ENCODE data around the gene CA7.

Gene CA7

GRCh38 chr16:66830422-66831404 lies 13.5 kb upstream of the CA7 start, which contains the start of gene NAE1:
TSS of gene NAE1 (minus strand) at chr16:66830976. CDS start at chr16:66830899, 77 bp downstream.
- H3K36me3 ChIP-seq (ENCODE audit: control insufficient read depth, insufficient read depth, low read length) = 0 out of 2 replicates have a peak, but pooled peaks cover 2% of the 10 kb centered on the region
- WGBS (ENCODE audit: insufficient coverage, insufficient read length) = no CpG with 5 or more reads among the region's 84 CpGs
- no peaks in the 10 kb centered on the region for H3K9me3 ChIP-seq (ENCODE audit: control insufficient read depth, insufficient read depth, low read length)
- H3K4me1 ChIP-seq (ENCODE audit: control insufficient read depth, insufficient read depth, low read length) = peaks cover 1% of the 10 kb centered on the region; the same call in 1 of the 2 replicates
- peak within 1 kb of the TSS; percentile 78; the same call in 1 of the 2 replicates for H3K4me3 ChIP-seq (ENCODE audit: low read length)
- peak; percentile 89 for DNase-seq (ENCODE audit: low read depth, low spot score)
- no peak within 1 kb of the TSS for H3K27ac ChIP-seq (ENCODE audit: low read length)
- H3K27me3 ChIP-seq (ENCODE audit: control insufficient read depth, insufficient read depth, low read length) = no peaks in the 10 kb centered on the region

- Histone ChIP-seq H3K36me3 (ENCODE audit: control insufficient read depth, insufficient read depth, low read length) (0 out of 2 replicates have a peak, but pooled peaks cover 2% of the 10 kb centered on the region), H3K27ac (ENCODE audit: low read length) (no peak overlapping the region), H3K4me1 (ENCODE audit: control insufficient read depth, insufficient read depth, low read length) (peaks cover 1% of the 10 kb centered on the region; the same call in 1 of the 2 replicates), H3K27me3 (ENCODE audit: control insufficient read depth, insufficient read depth, low read length) (no peaks in the 10 kb centered on the region), H3K4me3 (ENCODE audit: low read length) (no peak overlapping the region), H3K9me3 (ENCODE audit: control insufficient read depth, insufficient read depth, low read length) (no peaks in the 10 kb centered on the region)
- DNase-seq (ENCODE audit: low read depth, low spot score) = no peak
- no CpG with 5 or more reads among the region's 3 CpGs for WGBS (ENCODE audit: insufficient coverage, insufficient read length)
These were observed 12.0 kb upstream of the CA7 start for GRCh38 chr16:66832190-66832589.

- DNase-seq (ENCODE audit: low read depth, low spot score) = no peak
- no peaks in the 10 kb centered on the region for H3K9me3 ChIP-seq (ENCODE audit: control insufficient read depth, insufficient read depth, low read length)
These were observed 11.4 kb upstream of the CA7 start for GRCh38 chr16:66832661-66833305.

GRCh38 chr16:66834746-66835145 lies 9.5 kb upstream of the CA7 start:
- Histone ChIP-seq H3K9me3 (ENCODE audit: control insufficient read depth, insufficient read depth, low read length) (no peaks in the 10 kb centered on the region), H3K27ac (ENCODE audit: low read length) (no peak overlapping the region), H3K4me1 (ENCODE audit: control insufficient read depth, insufficient read depth, low read length) (no peaks in the 10 kb centered on the region), H3K4me3 (ENCODE audit: low read length) (no peak overlapping the region), H3K36me3 (ENCODE audit: control insufficient read depth, insufficient read depth, low read length) (no peaks in the 10 kb centered on the region), H3K27me3 (ENCODE audit: control insufficient read depth, insufficient read depth, low read length) (no peaks in the 10 kb centered on the region)
- no peak for DNase-seq (ENCODE audit: low read depth, low spot score)
- no CpG with 5 or more reads among the region's 5 CpGs for WGBS (ENCODE audit: insufficient coverage, insufficient read length)

More at GRCh38 chr16:66832661-66833305, 11.4 kb upstream of the CA7 start:
- H3K4me1 ChIP-seq (ENCODE audit: control insufficient read depth, insufficient read depth, low read length) = peaks cover 1% of the 10 kb centered on the region; the same call in 1 of the 2 replicates
- no peak overlapping the region for H3K4me3 ChIP-seq (ENCODE audit: low read length)
- H3K36me3 ChIP-seq (ENCODE audit: control insufficient read depth, insufficient read depth, low read length) = 0 out of 2 replicates have a peak, but pooled peaks cover 2% of the 10 kb centered on the region
- no peak overlapping the region for H3K27ac ChIP-seq (ENCODE audit: low read length)
- no CpG with 5 or more reads among the region's 7 CpGs for WGBS (ENCODE audit: insufficient coverage, insufficient read length)
- H3K27me3 ChIP-seq (ENCODE audit: control insufficient read depth, insufficient read depth, low read length) = no peaks in the 10 kb centered on the region

- DNase-seq (ENCODE audit: low read depth, low spot score) = no peak
- Histone ChIP-seq H3K4me3 (ENCODE audit: low read length) (no peak overlapping the region), H3K27me3 (ENCODE audit: control insufficient read depth, insufficient read depth, low read length) (peaks cover 19% of the 10 kb centered on the region), H3K4me1 (ENCODE audit: control insufficient read depth, insufficient read depth, low read length) (0 out of 2 replicates have a peak, but pooled peaks cover 3% of the 10 kb centered on the region), H3K27ac (ENCODE audit: low read length) (no peak overlapping the region), H3K9me3 (ENCODE audit: control insufficient read depth, insufficient read depth, low read length) (no peaks in the 10 kb centered on the region), H3K36me3 (ENCODE audit: control insufficient read depth, insufficient read depth, low read length) (no peaks in the 10 kb centered on the region)
- WGBS (ENCODE audit: insufficient coverage, insufficient read length) = no CpG with 5 or more reads among the region's 3 CpGs
These were observed 3.3 kb upstream of the CA7 start for GRCh38 chr16:66840883-66841282.

- peaks cover 20% of the 10 kb centered on the region for H3K27me3 ChIP-seq (ENCODE audit: control insufficient read depth, insufficient read depth, low read length)
These were observed 2.8 kb upstream of the CA7 start for GRCh38 chr16:66841366-66841765.

GRCh38 chr16:66842765-66843164 lies 1.4 kb upstream of the CA7 start:
- WGBS (ENCODE audit: insufficient coverage, insufficient read length) = no CpG with 5 or more reads among the region's 7 CpGs
- Histone ChIP-seq H3K27me3 (ENCODE audit: control insufficient read depth, insufficient read depth, low read length) (peaks cover 20% of the 10 kb centered on the region), H3K27ac (ENCODE audit: low read length) (no peak overlapping the region), H3K36me3 (ENCODE audit: control insufficient read depth, insufficient read depth, low read length) (no peaks in the 10 kb centered on the region), H3K4me1 (ENCODE audit: control insufficient read depth, insufficient read depth, low read length) (0 out of 2 replicates have a peak, but pooled peaks cover 3% of the 10 kb centered on the region), H3K4me3 (ENCODE audit: low read length) (no peak overlapping the region), H3K9me3 (ENCODE audit: control insufficient read depth, insufficient read depth, low read length) (no peaks in the 10 kb centered on the region)
- no peak for DNase-seq (ENCODE audit: low read depth, low spot score)

More at GRCh38 chr16:66841366-66841765, 2.8 kb upstream of the CA7 start:
- DNase-seq (ENCODE audit: low read depth, low spot score) = no peak
- no peak overlapping the region for H3K27ac ChIP-seq (ENCODE audit: low read length)
- 0 out of 2 replicates have a peak, but pooled peaks cover 3% of the 10 kb centered on the region for H3K4me1 ChIP-seq (ENCODE audit: control insufficient read depth, insufficient read depth, low read length)
- H3K36me3 ChIP-seq (ENCODE audit: control insufficient read depth, insufficient read depth, low read length) = no peaks in the 10 kb centered on the region
- H3K4me3 ChIP-seq (ENCODE audit: low read length) = no peak overlapping the region
- no peaks in the 10 kb centered on the region for H3K9me3 ChIP-seq (ENCODE audit: control insufficient read depth, insufficient read depth, low read length)
- WGBS (ENCODE audit: insufficient coverage, insufficient read length) = no CpG with 5 or more reads among the region's 4 CpGs

GRCh38 chr16:66843191-66843590 lies 1.0 kb upstream of the CA7 start:
- no peak for DNase-seq (ENCODE audit: low read depth, low spot score)

GRCh38 chr16:66844009-66844341 lies 239 bp upstream of the CA7 start:
- WGBS (ENCODE audit: insufficient coverage, insufficient read length) = no CpG with 5 or more reads among the region's 14 CpGs
- Histone ChIP-seq H3K4me1 (ENCODE audit: control insufficient read depth, insufficient read depth, low read length) (0 out of 2 replicates have a peak, but pooled peaks cover 3% of the 10 kb centered on the region), H3K9me3 (ENCODE audit: control insufficient read depth, insufficient read depth, low read length) (no peaks in the 10 kb centered on the region), H3K27ac (ENCODE audit: low read length) (no peak overlapping the region), H3K4me3 (ENCODE audit: low read length) (peak overlapping the region; percentile 87; the same call in 1 of the 2 replicates), H3K27me3 (ENCODE audit: control insufficient read depth, insufficient read depth, low read length) (peaks cover 20% of the 10 kb centered on the region), H3K36me3 (ENCODE audit: control insufficient read depth, insufficient read depth, low read length) (no peaks in the 10 kb centered on the region)
- no peak for DNase-seq (ENCODE audit: low read depth, low spot score)

More at GRCh38 chr16:66843191-66843590, 1.0 kb upstream of the CA7 start:
- Histone ChIP-seq H3K27ac (ENCODE audit: low read length) (no peak overlapping the region), H3K9me3 (ENCODE audit: control insufficient read depth, insufficient read depth, low read length) (no peaks in the 10 kb centered on the region), H3K4me3 (ENCODE audit: low read length) (no peak overlapping the region), H3K27me3 (ENCODE audit: control insufficient read depth, insufficient read depth, low read length) (peaks cover 20% of the 10 kb centered on the region), H3K36me3 (ENCODE audit: control insufficient read depth, insufficient read depth, low read length) (no peaks in the 10 kb centered on the region), H3K4me1 (ENCODE audit: control insufficient read depth, insufficient read depth, low read length) (0 out of 2 replicates have a peak, but pooled peaks cover 3% of the 10 kb centered on the region)
- WGBS (ENCODE audit: insufficient coverage, insufficient read length) = no CpG with 5 or more reads among the region's 2 CpGs

GRCh38 chr16:66845080-66845410 lies 831 bp downstream of the CA7 start:
- Histone ChIP-seq H3K36me3 (ENCODE audit: control insufficient read depth, insufficient read depth, low read length) (no peaks in the 10 kb centered on the region), H3K27ac (ENCODE audit: low read length) (no peak overlapping the region), H3K27me3 (ENCODE audit: control insufficient read depth, insufficient read depth, low read length) (peaks cover 20% of the 10 kb centered on the region), H3K9me3 (ENCODE audit: control insufficient read depth, insufficient read depth, low read length) (no peaks in the 10 kb centered on the region), H3K4me1 (ENCODE audit: control insufficient read depth, insufficient read depth, low read length) (0 out of 2 replicates have a peak, but pooled peaks cover 3% of the 10 kb centered on the region), H3K4me3 (ENCODE audit: low read length) (peak overlapping the region; percentile 87; the same call in 1 of the 2 replicates)
- no CpG with 5 or more reads among the region's 10 CpGs for WGBS (ENCODE audit: insufficient coverage, insufficient read length)
- DNase-seq (ENCODE audit: low read depth, low spot score) = no peak
